PC-3 (cell line): Measurements from ENCODE around the gene AGAP9.
"Not testable (repeated sequence)": the region's sequence is repeated elsewhere in the genome, so short reads cannot be mapped to it uniquely, and the experiment has no call there.

ENCODE experiments used
- EZH2 ChIP-seq: fragments of 300-600 bp; sonication (generic); IDR thresholded peaks from one replicate; pipeline ENCODE4 v1.6.1; 2017; ENCODE audit warnings: antibody characterized with exemption, mild to moderate bottlenecking, low read length; ENCODE audit not compliant: unreplicated experiment
- TF ChIP-seq, protein P1 (sequence below): fragments of 300-600 bp; sonication (generic); conservative IDR thresholded peaks from 2 replicates; pipeline ENCODE4 v1.5.1; 2017; ENCODE audit warnings: antibody characterized with exemption, low read depth, mild to moderate bottlenecking, low read length

DNA sequence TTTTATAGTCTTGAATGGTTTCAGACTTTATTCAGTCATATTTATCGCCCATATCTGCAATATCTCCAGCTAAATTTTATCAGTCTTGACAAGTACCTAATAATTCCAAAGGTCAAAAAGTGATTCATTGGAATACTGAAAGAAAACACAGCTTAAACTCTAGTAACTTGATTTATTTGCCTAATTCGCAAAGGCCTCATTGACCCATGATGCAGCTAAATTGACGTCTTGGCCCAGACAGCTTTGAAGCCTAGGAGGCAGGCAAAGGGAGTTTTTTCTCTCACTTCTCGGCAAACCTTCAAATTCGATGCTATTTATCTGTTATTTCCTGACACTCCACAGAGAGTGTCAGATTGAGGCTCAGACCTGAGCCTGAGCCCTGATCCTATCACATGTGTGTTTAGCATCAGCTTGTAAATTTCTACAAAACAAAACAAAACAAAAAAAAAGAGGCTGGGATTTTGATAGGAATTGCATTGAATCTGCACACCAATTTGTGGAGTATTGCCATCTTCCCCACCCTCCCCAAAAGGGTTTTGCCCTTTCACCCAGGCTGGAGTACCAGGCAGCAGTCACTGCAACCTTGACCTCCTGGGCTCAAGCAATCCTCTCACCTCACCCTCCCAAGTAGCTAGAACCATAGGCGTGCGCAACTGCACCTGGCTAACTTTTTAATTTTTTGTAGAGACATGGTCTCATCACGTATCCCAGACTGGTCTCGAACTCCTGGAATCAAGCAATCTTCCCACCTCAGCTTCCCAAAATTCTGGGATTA lies 47.9 kb upstream of the AGAP9 start:
- TF ChIP-seq, protein P1, sequence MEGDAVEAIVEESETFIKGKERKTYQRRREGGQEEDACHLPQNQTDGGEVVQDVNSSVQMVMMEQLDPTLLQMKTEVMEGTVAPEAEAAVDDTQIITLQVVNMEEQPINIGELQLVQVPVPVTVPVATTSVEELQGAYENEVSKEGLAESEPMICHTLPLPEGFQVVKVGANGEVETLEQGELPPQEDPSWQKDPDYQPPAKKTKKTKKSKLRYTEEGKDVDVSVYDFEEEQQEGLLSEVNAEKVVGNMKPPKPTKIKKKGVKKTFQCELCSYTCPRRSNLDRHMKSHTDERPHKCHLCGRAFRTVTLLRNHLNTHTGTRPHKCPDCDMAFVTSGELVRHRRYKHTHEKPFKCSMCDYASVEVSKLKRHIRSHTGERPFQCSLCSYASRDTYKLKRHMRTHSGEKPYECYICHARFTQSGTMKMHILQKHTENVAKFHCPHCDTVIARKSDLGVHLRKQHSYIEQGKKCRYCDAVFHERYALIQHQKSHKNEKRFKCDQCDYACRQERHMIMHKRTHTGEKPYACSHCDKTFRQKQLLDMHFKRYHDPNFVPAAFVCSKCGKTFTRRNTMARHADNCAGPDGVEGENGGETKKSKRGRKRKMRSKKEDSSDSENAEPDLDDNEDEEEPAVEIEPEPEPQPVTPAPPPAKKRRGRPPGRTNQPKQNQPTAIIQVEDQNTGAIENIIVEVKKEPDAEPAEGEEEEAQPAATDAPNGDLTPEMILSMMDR, result not testable (repeated sequence)
- TF ChIP-seq EZH2, result not testable (repeated sequence)
